Astrocyte (in vitro differentiated cells and primary cell): ENCODE results near the gene PRIMPOL. TPM values are rescaled to one million over a fixed set of nuclear protein-coding genes. Genes with fewer than 3 reads are reported as not detected.
A peak's percentile ranks its signal among the peaks of the same experiment; 100 is the strongest.
"Not testable (repeated sequence)": the region's sequence is repeated elsewhere in the genome, so short reads cannot be mapped to it uniquely, and the experiment has no call there.

Experiments used
- DNase-seq: peaks from one replicate; pipeline ENCODE4 v3.0.0-alpha.2; 2010; ENCODE audit warnings: low read depth
- FAIRE-seq: peaks from 2 replicates; lab custom pipeline; 2011; peaks lifted over from hg19 to GRCh38; lab: Jason Lieb, UNC
- H2AFZ ChIP-seq: 2 replicates; pipeline ENCODE4 v1.6.0; 2012; ENCODE audit warnings: low read depth, low read length, inconsistent platforms
- H3K27ac ChIP-seq: 2 replicates; pipeline ENCODE4 v1.5.1; 2011; ENCODE audit warnings: low read depth, low read length, inconsistent platforms
- H3K27me3 ChIP-seq: 2 replicates; pipeline ENCODE4 v1.6.0; 2011; ENCODE audit warnings: low read length, inconsistent platforms; ENCODE audit not compliant: insufficient read depth
- H3K36me3 ChIP-seq: 2 replicates; pipeline ENCODE4 v1.5.1; 2011; ENCODE audit warnings: low read length, inconsistent platforms; ENCODE audit not compliant: insufficient read depth
- H3K4me1 ChIP-seq: 2 replicates; pipeline ENCODE4 v1.5.1; 2011; ENCODE audit warnings: low read length, inconsistent platforms; ENCODE audit not compliant: insufficient read depth
- H3K4me2 ChIP-seq: 2 replicates; pipeline ENCODE4 v1.6.0; 2012; ENCODE audit warnings: low read length, inconsistent platforms
- H3K4me3 ChIP-seq: 2 replicates; pipeline ENCODE4 v1.5.1; 2011; ENCODE audit warnings: low read depth, mild to moderate bottlenecking, low read length, inconsistent platforms; ENCODE audit not compliant: insufficient read depth
- H3K79me2 ChIP-seq: 2 replicates; pipeline ENCODE4 v1.6.0; 2012; ENCODE audit warnings: mild to moderate bottlenecking, low read length, inconsistent platforms; ENCODE audit not compliant: insufficient read depth
- H3K9ac ChIP-seq: 2 replicates; pipeline ENCODE4 v1.6.0; 2012; ENCODE audit warnings: mild to moderate bottlenecking, low read length, inconsistent platforms
- H3K9me3 ChIP-seq: 2 replicates; pipeline ENCODE4 v1.5.1; 2012; ENCODE audit warnings: low read depth, mild to moderate bottlenecking, low read length, inconsistent platforms; ENCODE audit not compliant: insufficient read depth
- H4K20me1 ChIP-seq: 2 replicates; pipeline ENCODE4 v1.6.0; 2012; ENCODE audit warnings: low read length, inconsistent platforms; ENCODE audit not compliant: insufficient read depth
- H3K27ac Mint-ChIP-seq: one replicate; pipeline ENCODE4 v1.8.0; 2021; ENCODE audit warnings: mild to moderate bottlenecking, mixed read lengths; ENCODE audit not compliant: unreplicated experiment
- H3K27me3 Mint-ChIP-seq: one replicate; pipeline ENCODE4 v1.8.0; 2021; ENCODE audit warnings: low read depth, mixed read lengths; ENCODE audit not compliant: unreplicated experiment
- H3K36me3 Mint-ChIP-seq: one replicate; pipeline ENCODE4 v1.8.0; 2021; ENCODE audit warnings: low read depth, mixed read lengths; ENCODE audit not compliant: unreplicated experiment
- H3K4me1 Mint-ChIP-seq: one replicate; pipeline ENCODE4 v1.8.0; 2021; ENCODE audit warnings: low read depth, mixed read lengths; ENCODE audit not compliant: unreplicated experiment
- H3K4me3 Mint-ChIP-seq: one replicate; pipeline ENCODE4 v1.8.0; 2021; ENCODE audit warnings: mild to moderate bottlenecking, moderate library complexity, mixed read lengths; ENCODE audit not compliant: unreplicated experiment
- H3K9me3 Mint-ChIP-seq: one replicate; pipeline ENCODE4 v1.8.0; 2021; ENCODE audit warnings: mild to moderate bottlenecking, mixed read lengths; ENCODE audit not compliant: unreplicated experiment
- CTCF ChIP-seq: IDR thresholded peaks from 2 replicates; pipeline ENCODE4 v1.5.1; 2011; ENCODE audit warnings: low read depth, mild to moderate bottlenecking, inconsistent platforms, low read length, moderate library complexity; ENCODE audit not compliant: insufficient read depth
- EZH2 ChIP-seq: IDR thresholded peaks from 2 replicates; pipeline ENCODE4 v1.6.1; 2012; ENCODE audit warnings: mild to moderate bottlenecking, low read length, inconsistent platforms; ENCODE audit not compliant: insufficient read depth
- total RNA-seq: library from RNA; stranded (reverse); gene quantifications from 2 replicates; pipeline ENCODE4 v1.2.1, GENCODE V29; 2021

The PRIMPOL gene
- total RNA-seq, 1 donor from 2014 or later = 6.5 TPM

- Histone ChIP-seq H3K27ac (no peak overlapping the region), H3K4me3 (no peak overlapping the region), H3K9ac (no peak overlapping the region), H3K9me3 (no peaks in the 10 kb centered on the region), H2AFZ (no peak overlapping the region), H3K4me2 (no peak overlapping the region), H4K20me1 (no peaks in the 10 kb centered on the region), H3K79me2 (no peaks in the 10 kb centered on the region), H3K36me3 (no peaks in the 10 kb centered on the region), H3K27me3 (no peaks in the 10 kb centered on the region), H3K4me1 (no peaks in the 10 kb centered on the region)
- no peak overlapping the region for H3K4me3 Mint-ChIP-seq
- H3K27me3 Mint-ChIP-seq = no peaks in the 10 kb centered on the region
- DNase-seq = no peak
- TF ChIP-seq CTCF (no peak), EZH2 (no peak)
- H3K36me3 Mint-ChIP-seq = no peaks in the 10 kb centered on the region
- FAIRE-seq = peak; percentile 9
- H3K4me1 Mint-ChIP-seq = peaks cover 2% of the 10 kb centered on the region
- no peaks in the 10 kb centered on the region for H3K9me3 Mint-ChIP-seq
- H3K27ac Mint-ChIP-seq = no peak overlapping the region
Observed at GRCh38 chr4:184655889-184656869, 6.6 kb downstream of the PRIMPOL start.

- H3K9me3 Mint-ChIP-seq = no peaks in the 10 kb centered on the region
- no peak overlapping the region for H3K4me2 ChIP-seq
- H3K79me2 ChIP-seq = no peaks in the 10 kb centered on the region
- no peak overlapping the region for H3K27ac ChIP-seq
- H2AFZ ChIP-seq = no peak overlapping the region
- H3K36me3 Mint-ChIP-seq = no peaks in the 10 kb centered on the region
- no peak overlapping the region for H3K4me3 Mint-ChIP-seq
- DNase-seq (no peak), FAIRE-seq (no peak)
- no peak overlapping the region for H3K27ac Mint-ChIP-seq
- no peak overlapping the region for H3K4me3 ChIP-seq
- H3K4me1 Mint-ChIP-seq = peaks cover 2% of the 10 kb centered on the region
- no peak for TF ChIP-seq CTCF
- H3K27me3 ChIP-seq = no peaks in the 10 kb centered on the region
- H3K27me3 Mint-ChIP-seq = no peaks in the 10 kb centered on the region
- no peaks in the 10 kb centered on the region for H3K9me3 ChIP-seq
- H3K9ac ChIP-seq = no peak overlapping the region
- no peaks in the 10 kb centered on the region for H3K36me3 ChIP-seq
- H4K20me1 ChIP-seq = no peaks in the 10 kb centered on the region
- H3K4me1 ChIP-seq = no peaks in the 10 kb centered on the region
Observed at GRCh38 chr4:184657144-184657543, 7.6 kb downstream of the PRIMPOL start.

GRCh38 chr4:184657820-184658219 lies 8.3 kb downstream of the PRIMPOL start:
- H3K27me3 ChIP-seq, H2AFZ ChIP-seq, H3K27me3 Mint-ChIP-seq, DNase-seq, FAIRE-seq, H3K79me2 ChIP-seq, H3K36me3 ChIP-seq, H4K20me1 ChIP-seq, H3K36me3 Mint-ChIP-seq, H3K9ac ChIP-seq, H3K9me3 Mint-ChIP-seq, H3K4me1 Mint-ChIP-seq, H3K4me1 ChIP-seq, H3K4me3 ChIP-seq, H3K9me3 ChIP-seq, H3K27ac ChIP-seq, H3K27ac Mint-ChIP-seq, H3K4me2 ChIP-seq, H3K4me3 Mint-ChIP-seq: not testable (repeated sequence)
